Activated T-cell treated with anti-CD3 and anti-CD28 coated beads for 24 hours (primary cell): ENCODE data around the gene SESTD1.
"Not testable (repeated sequence)": the region's sequence is repeated elsewhere in the genome, so short reads cannot be mapped to it uniquely, and the experiment has no call there.

Experiments used
- DNase-seq: peaks from one replicate; pipeline ENCODE4 v3.0.0-alpha.2; 2020; ENCODE audit warnings: low read depth

Gene SESTD1

GRCh38 chr2:179106676-179107428 lies 157.8 kb downstream of the SESTD1 start:
- no peak for DNase-seq

- no peak for DNase-seq
Measured at GRCh38 chr2:179106342-179106675, 158.3 kb downstream of the SESTD1 start.

DNA sequence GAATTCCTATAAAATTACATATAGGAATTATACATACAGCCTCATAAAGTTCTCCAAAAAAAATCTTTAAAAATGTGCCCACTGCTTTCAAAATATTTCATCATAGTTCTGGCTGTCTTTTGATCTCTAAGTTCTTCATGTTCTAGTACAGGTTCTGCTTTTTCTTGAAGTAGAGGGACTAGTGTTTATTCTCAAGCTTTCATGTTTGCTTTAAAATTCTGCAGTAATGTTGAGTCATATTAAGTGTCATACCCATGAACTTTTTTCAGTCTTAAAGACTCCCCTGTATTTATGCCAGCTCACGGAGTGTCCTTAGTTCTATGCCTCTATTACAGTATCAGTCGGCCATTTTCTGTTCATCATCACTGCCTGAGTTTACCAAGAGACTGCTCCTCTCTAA lies 159.9 kb downstream of the SESTD1 start:
- no peak for DNase-seq

DNA sequence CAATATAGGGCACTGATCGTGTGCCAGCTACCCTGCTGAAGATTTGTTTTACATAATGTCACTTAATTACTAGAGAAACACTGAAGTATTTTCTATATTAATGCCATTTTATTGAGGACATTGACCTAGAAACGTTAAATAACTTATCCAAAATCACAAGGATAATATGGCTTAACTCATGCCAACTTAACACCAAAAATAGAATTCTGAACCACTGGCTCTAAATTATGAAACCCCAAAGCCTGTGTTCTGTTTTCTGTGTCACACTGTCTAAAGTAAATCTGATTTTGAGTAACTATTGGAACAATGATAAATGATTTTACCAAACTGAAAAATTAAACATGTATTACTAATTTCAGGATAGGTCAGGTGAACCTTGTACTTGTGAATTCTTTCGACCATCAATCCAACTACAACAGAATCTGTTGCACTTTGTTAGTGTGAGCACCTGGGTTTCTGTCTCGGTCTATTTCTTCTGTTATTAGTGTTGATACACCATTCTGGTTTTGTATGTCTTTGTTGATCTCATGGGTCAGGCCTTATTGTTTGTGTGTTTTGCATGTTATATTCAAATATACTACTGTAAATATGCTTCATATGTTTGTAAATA lies 166.4 kb downstream of the SESTD1 start:
- no peak for DNase-seq

- no peak for DNase-seq
Measured at GRCh38 chr2:179097131-179097530, 167.5 kb downstream of the SESTD1 start.

GRCh38 chr2:179096090-179096489 lies 168.5 kb downstream of the SESTD1 start:
- DNase-seq = no peak

DNA sequence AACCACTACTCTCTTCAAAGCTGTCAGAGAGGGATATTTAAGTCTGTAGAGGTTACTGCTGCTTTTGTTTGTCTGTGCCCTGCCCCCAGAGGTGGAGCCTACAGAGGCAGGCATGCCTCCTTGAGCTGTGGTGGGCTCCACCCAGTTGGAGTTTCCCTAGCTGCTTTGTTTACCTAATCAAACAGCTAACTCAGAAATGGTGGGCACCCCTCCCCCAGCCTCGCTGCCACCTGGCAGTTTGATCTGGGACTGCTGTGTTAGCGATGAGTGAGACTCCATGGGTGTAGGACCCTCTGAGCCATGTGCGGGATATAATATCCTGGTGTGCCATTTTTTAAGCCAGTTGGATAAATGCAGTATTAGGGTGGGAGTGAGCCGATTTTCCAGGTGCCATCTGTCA lies 171.7 kb downstream of the SESTD1 start:
- DNase-seq = not testable (repeated sequence)

DNA sequence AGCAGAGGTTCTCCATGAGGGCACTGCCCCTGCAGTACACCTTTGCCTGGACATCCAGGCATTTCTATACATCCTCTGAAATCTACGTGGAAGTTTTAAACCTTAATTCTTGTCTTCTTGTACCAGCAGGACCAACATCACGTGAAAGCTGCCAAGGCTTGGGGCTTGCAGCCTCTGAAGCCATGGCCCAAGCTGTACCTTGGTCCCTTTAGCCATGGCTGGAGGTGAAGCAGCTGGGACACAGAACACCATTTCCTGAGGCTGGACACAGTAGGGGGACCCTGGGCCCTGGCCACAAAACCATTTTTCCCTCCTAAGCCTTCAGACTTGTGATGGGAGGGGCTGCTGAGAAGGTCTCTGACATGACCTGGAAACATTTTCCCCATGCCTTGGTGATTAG lies 181.9 kb downstream of the SESTD1 start:
- DNase-seq = no peak

GRCh38 chr2:179081954-179082353 lies 182.7 kb downstream of the SESTD1 start:
- DNase-seq = no peak

DNA sequence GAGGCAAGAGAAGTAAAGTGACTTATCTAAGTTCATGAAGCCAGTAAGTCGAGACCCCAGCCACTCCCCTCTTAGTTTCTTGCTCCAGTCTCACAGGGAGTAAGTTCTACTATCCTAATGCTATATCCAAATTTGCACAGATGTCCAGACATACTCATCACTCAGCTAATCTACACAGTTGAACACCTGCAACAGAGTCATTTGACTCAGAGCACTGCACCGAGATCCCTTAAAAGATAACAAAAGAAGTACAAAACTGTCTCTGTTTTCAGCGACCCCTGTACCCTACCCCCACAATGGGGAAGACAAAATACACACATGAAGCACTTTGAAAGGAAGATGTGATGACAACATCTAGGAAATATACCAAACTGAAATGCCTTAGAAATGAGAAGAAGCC lies 192.1 kb downstream of the SESTD1 start:
- no peak for DNase-seq

DNA sequence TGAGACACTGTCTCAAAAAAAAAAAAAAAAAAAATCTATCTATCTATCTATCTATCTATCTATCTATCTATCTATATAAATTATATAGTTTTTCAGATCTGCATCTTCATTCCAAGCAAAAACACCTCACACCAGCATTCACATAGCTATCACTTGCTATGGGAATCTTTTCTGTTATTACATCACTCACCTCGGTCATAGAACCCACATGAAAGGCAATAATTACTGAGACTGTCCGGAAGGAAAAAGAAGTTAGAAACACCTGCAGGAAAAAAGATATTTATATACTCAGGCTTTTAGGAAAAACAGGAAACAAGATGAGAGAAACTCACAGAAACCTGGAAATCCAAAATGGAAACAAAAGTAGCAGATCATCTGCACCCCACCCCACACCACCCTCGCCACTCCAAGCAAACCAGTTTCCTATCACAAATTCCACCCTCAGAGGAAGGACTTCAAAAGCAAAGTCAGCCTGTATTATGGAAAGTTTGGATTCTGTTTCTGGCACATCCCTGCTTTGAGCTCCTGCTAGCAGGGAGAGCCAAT lies 192.7 kb downstream of the SESTD1 start:
- DNase-seq = no peak

- DNase-seq = no peak
Measured at GRCh38 chr2:179070895-179071294, 193.7 kb downstream of the SESTD1 start.

- DNase-seq = no peak
Measured at GRCh38 chr2:179069685-179070084, 194.9 kb downstream of the SESTD1 start.

DNA sequence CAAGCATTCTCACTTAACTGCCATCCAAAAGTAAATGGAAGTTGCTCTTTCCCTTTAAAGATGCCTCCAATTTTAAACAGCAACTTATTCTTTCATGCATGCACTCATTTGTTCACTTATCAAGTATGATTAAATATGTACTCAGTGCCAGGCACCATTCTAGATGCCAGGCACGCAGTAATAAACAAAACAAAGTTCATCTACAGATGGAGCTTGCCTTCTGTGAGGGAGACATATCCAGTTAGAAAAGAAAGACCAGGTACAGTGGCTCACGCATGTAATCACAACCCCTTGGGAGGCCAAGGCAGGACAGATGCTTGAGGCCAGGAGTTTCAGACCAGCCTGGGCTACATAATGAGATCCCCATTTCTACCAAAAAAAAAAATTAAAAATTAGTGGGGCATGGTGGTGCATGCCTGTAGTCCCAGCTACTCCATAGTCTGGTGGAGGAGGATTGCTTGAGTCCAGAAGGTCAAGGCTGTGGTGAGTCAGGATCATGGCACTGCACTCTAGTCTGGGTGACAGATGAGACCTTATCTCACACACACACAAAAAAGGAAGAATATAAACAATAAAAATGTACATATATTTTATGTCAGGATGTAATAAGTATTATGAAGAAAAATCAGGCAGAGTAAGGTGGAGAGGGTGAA lies 195.5 kb downstream of the SESTD1 start:
- DNase-seq = no peak

DNA sequence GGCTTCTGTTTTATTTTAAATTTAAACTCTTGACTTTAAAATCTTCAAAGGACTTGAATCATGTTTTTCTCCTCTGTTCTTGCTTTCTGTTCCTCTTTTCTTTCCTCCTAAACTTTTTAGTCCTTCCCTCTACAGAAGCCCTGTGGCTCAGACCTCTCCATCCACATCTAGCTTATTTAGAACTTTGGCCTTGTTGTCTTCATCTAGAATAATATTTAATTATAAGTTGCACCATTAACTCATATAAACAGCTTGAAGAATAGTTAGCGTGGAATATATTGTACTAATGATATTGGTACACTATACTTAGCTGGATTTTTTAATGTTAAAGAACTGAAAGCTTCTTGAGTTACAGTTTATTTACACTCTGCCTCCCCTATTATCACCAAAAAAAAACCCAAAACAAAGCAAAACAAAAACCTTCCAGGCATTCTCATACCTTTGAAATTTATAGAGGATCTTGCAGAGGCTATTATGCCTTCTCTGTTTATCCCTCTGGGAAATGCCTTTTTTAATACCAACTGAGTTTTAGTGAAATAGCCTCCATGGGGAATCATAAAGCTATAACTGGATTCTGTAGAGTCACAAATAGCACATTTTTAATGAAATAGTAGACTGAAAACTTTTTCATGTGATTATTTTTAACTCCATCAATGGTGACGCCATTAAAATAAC lies 205.5 kb downstream of the SESTD1 start:
- DNase-seq = no peak

DNA sequence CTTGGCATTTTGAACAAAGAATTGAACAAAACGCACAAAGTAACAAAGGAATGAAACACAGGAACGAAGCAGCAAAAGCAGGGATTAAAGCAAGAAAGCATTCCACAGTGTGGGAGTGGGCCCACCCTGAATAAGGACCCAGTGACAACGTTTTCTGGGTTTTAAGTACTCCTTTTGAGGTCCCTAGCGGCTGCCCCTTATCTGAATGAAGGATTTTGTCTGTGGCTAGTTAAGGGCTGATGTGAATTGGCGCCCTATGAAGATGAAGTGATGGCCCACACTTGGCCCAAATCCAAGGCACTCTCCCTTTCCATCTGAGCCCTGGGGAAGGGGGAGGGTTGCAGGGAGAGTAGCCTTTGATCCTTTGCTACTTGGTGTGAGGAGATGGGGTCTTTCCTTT lies 206.9 kb downstream of the SESTD1 start:
- no peak for DNase-seq

DNA sequence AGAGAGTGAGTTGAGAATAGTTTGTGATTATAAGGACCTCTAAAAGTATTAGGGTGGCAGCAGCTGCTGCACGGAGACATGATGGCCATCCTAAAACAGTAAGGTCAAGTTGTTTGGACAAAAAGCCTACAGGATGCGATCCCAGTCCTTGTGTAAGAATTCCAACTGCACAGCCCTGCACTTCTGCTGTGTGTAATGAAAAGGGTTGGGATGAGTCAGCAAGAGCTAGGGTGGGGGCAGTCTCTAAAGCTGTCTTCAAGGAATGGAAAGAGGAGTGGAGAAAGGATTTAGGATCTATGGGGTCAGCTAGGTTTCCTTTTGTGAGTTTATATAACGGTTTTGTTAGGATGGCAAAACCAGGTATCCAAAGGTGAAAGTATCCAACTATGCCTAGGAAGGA lies 211.1 kb downstream of the SESTD1 start:
- DNase-seq = not testable (repeated sequence)
